ENCODE data around the gene PTGIR.

Gene PTGIR

GRCh38 chr19:46661020-46661731, 36.3 kb upstream of the PTGIR start, which contains the start of gene DACT3:
TSS of gene DACT3 (minus strand) at chr19:46661182. CDS start at chr19:46661064, 118 bp downstream.
- peak; percentile 100 for DNase-seq
- peaks cover 5% of the 10 kb centered on the region for H3K4me1 ChIP-seq (ENCODE audit: control insufficient read depth, low read depth, low read length)
- no peak within 1 kb of the TSS for H2AK5ac ChIP-seq (ENCODE audit: low read length)
- H2BK15ac ChIP-seq (replicated peaks; ENCODE audit: low read depth) = no peak within 1 kb of the TSS
- H3K27ac ChIP-seq (ENCODE audit: low read depth, low read length) = no peak within 1 kb of the TSS
- H4K5ac ChIP-seq (ENCODE audit: low read length) = no peak within 1 kb of the TSS
- H3K4ac ChIP-seq (ENCODE audit: low read depth, low read length) = no peak within 1 kb of the TSS
- no peaks in the 10 kb centered on the region for H3K79me2 ChIP-seq (ENCODE audit: control insufficient read depth, insufficient read depth, low read length)
- H3K4me2 ChIP-seq (ENCODE audit: low read length) = peak within 1 kb of the TSS; percentile 66
- H3K56ac ChIP-seq (ENCODE audit: low read length) = peak within 1 kb of the TSS; percentile 76
- no peaks in the 10 kb centered on the region for H3K27me3 ChIP-seq (ENCODE audit: insufficient read depth, low read length, poor library complexity)
- H3K23ac ChIP-seq (ENCODE audit: low read length) = no peak within 1 kb of the TSS
- no CpG with 5 or more reads among the region's 61 CpGs for WGBS (ENCODE audit: extremely low coverage, insufficient coverage, low lambda C conversion rate)
- peak within 1 kb of the TSS; percentile 49 for H3K9ac ChIP-seq (ENCODE audit: low read length)
- no peaks in the 10 kb centered on the region for H3K36me3 ChIP-seq (ENCODE audit: control insufficient read depth, insufficient read depth, low read length)
- peak within 1 kb of the TSS; percentile 19 for H3K18ac ChIP-seq (ENCODE audit: low read length)
- no peak within 1 kb of the TSS for H4K8ac ChIP-seq (ENCODE audit: low read depth, low read length)
- no peak within 1 kb of the TSS for H2BK5ac ChIP-seq (ENCODE audit: low read length)
- H3K79me1 ChIP-seq (ENCODE audit: low read length) = no peaks in the 10 kb centered on the region
- H3K4me3 ChIP-seq (ENCODE audit: low read length) = peak within 1 kb of the TSS; percentile 40
- no peak within 1 kb of the TSS for H2BK120ac ChIP-seq (ENCODE audit: low read depth, low read length)

DNA sequence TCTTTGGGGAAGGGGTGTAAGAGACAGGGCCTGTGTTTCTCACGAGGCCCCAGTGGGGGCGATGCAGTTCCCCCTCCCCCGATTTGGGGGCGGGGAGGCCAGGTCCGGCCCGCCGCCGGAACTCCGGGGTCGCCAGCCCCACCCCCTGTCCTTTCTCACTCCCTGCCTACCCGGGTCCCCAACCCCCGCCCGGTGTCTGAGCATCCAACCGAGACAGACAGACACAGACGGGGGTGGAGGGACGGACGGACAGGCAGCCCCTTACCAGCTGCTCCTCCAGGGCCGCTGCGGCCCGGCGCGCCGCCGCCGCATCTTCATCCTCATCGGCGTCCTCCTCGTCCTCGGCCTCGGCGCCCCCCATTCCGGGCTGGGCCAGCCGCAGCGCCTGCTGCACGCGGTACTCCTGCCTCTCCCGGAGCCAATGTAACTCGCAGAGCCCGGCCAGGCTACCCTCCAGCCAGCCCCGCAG, 35.7 kb upstream of the PTGIR start:
- Histone ChIP-seq H2BK15ac (replicated peaks; ENCODE audit: low read depth) (no peak overlapping the region), H3K36me3 (ENCODE audit: control insufficient read depth, insufficient read depth, low read length) (no peaks in the 10 kb centered on the region), H2AK5ac (ENCODE audit: low read length) (no peak overlapping the region), H3K4me3 (ENCODE audit: low read length) (peak overlapping the region; percentile 40), H4K5ac (ENCODE audit: low read length) (no peak overlapping the region), H2BK5ac (ENCODE audit: low read length) (no peak overlapping the region), H3K23ac (ENCODE audit: low read length) (no peak overlapping the region), H3K27ac (ENCODE audit: low read depth, low read length) (no peak overlapping the region), H4K8ac (ENCODE audit: low read depth, low read length) (no peak overlapping the region), H3K56ac (ENCODE audit: low read length) (peak overlapping the region; percentile 76), H3K79me1 (ENCODE audit: low read length) (no peaks in the 10 kb centered on the region), H3K4ac (ENCODE audit: low read depth, low read length) (no peak overlapping the region), H3K27me3 (ENCODE audit: insufficient read depth, low read length, poor library complexity) (no peaks in the 10 kb centered on the region), H2BK120ac (ENCODE audit: low read depth, low read length) (no peak overlapping the region), H3K4me1 (ENCODE audit: control insufficient read depth, low read depth, low read length) (peaks cover 5% of the 10 kb centered on the region), H3K4me2 (ENCODE audit: low read length) (peak overlapping the region; percentile 63), H3K9ac (ENCODE audit: low read length) (peak overlapping the region; percentile 49), H3K79me2 (ENCODE audit: control insufficient read depth, insufficient read depth, low read length) (no peaks in the 10 kb centered on the region), H3K18ac (ENCODE audit: low read length) (peak overlapping the region; percentile 19)
- DNase-seq = no peak
- no CpG with 5 or more reads among the region's 40 CpGs for WGBS (ENCODE audit: extremely low coverage, insufficient coverage, low lambda C conversion rate)

GRCh38 chr19:46660008-46660517, 35.2 kb upstream of the PTGIR start:
- Histone ChIP-seq H3K79me1 (ENCODE audit: low read length) (no peaks in the 10 kb centered on the region), H2BK15ac (replicated peaks; ENCODE audit: low read depth) (no peak overlapping the region), H3K9ac (ENCODE audit: low read length) (peak overlapping the region; percentile 51), H4K8ac (ENCODE audit: low read depth, low read length) (no peak overlapping the region), H3K23ac (ENCODE audit: low read length) (peak overlapping the region; percentile 85), H3K79me2 (ENCODE audit: control insufficient read depth, insufficient read depth, low read length) (no peaks in the 10 kb centered on the region), H3K56ac (ENCODE audit: low read length) (peak overlapping the region; percentile 74), H3K36me3 (ENCODE audit: control insufficient read depth, insufficient read depth, low read length) (no peaks in the 10 kb centered on the region), H4K5ac (ENCODE audit: low read length) (no peak overlapping the region), H3K27ac (ENCODE audit: low read depth, low read length) (no peak overlapping the region), H2AK5ac (ENCODE audit: low read length) (no peak overlapping the region), H2BK5ac (ENCODE audit: low read length) (no peak overlapping the region), H3K4me2 (ENCODE audit: low read length) (peak overlapping the region; percentile 66), H3K4me1 (ENCODE audit: control insufficient read depth, low read depth, low read length) (peaks cover 5% of the 10 kb centered on the region), H3K18ac (ENCODE audit: low read length) (no peak overlapping the region), H2BK120ac (ENCODE audit: low read depth, low read length) (no peak overlapping the region), H3K4me3 (ENCODE audit: low read length) (peak overlapping the region; percentile 10), H3K27me3 (ENCODE audit: insufficient read depth, low read length, poor library complexity) (no peaks in the 10 kb centered on the region), H3K4ac (ENCODE audit: low read depth, low read length) (no peak overlapping the region)
- peak; percentile 84 for DNase-seq
- WGBS (ENCODE audit: extremely low coverage, insufficient coverage, low lambda C conversion rate) = no CpG with 5 or more reads among the region's 14 CpGs

DNA sequence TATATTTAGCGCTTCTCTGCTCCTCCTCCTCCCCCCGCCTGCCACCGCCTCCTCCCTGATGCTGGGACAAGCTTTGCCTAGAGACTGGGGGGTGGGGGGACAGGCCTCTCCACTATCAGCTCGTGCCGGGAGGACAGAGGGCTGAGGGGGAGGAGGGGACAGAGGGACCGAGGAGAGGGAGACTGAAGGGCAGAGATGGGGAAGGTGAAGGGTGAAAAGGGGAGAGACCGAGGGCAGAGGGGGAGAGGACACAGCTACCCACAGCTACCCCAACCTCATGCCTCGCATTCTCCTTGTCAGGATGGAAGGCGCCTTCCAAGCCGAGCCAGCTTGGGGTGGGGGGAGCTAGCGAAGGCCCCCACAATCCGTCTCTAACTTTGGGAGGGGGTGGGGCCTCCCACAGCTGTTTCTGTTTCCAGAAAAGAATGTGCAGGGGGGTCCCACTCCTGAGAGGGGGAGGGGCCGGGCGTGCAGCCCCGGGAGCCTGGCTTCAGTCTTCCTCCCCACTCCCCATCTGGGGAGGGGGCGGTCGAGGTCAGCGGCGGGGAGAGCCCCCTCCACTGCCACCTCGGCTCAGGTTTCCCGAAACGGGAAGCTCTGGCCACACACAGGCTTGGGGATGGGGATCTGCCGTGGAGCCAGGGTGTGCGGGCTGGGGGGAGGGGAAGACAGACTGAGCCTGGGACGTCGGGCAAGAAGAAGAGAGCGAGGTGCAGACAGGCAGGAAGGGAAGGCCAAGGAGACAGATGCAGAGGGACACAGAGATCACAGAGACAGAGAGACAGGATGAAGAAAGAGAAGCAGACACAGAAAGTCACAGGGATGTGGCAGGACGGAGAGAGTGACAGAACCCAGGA, 34.5 kb upstream of the PTGIR start:
- Histone ChIP-seq H3K18ac (ENCODE audit: low read length) (peak overlapping the region; percentile 6), H2BK120ac (ENCODE audit: low read depth, low read length) (no peak overlapping the region), H3K4ac (ENCODE audit: low read depth, low read length) (no peak overlapping the region), H3K36me3 (ENCODE audit: control insufficient read depth, insufficient read depth, low read length) (no peaks in the 10 kb centered on the region), H3K4me1 (ENCODE audit: control insufficient read depth, low read depth, low read length) (peaks cover 5% of the 10 kb centered on the region), H3K23ac (ENCODE audit: low read length) (peak overlapping the region; percentile 85), H3K27me3 (ENCODE audit: insufficient read depth, low read length, poor library complexity) (no peaks in the 10 kb centered on the region), H2AK5ac (ENCODE audit: low read length) (no peak overlapping the region), H3K79me2 (ENCODE audit: control insufficient read depth, insufficient read depth, low read length) (no peaks in the 10 kb centered on the region), H4K5ac (ENCODE audit: low read length) (no peak overlapping the region), H2BK15ac (replicated peaks; ENCODE audit: low read depth) (no peak overlapping the region), H2BK5ac (ENCODE audit: low read length) (no peak overlapping the region), H3K4me3 (ENCODE audit: low read length) (peak overlapping the region; percentile 5), H3K4me2 (ENCODE audit: low read length) (peak overlapping the region; percentile 66), H3K27ac (ENCODE audit: low read depth, low read length) (no peak overlapping the region), H3K79me1 (ENCODE audit: low read length) (no peaks in the 10 kb centered on the region), H3K56ac (ENCODE audit: low read length) (peak overlapping the region; percentile 74), H4K8ac (ENCODE audit: low read depth, low read length) (no peak overlapping the region), H3K9ac (ENCODE audit: low read length) (peak overlapping the region; percentile 51)
- WGBS (ENCODE audit: extremely low coverage, insufficient coverage, low lambda C conversion rate) = no CpG with 5 or more reads among the region's 28 CpGs
- DNase-seq = peak; percentile 73

- Histone ChIP-seq H3K79me2 (ENCODE audit: control insufficient read depth, insufficient read depth, low read length) (no peaks in the 10 kb centered on the region), H3K9ac (ENCODE audit: low read length) (no peak overlapping the region), H2BK120ac (ENCODE audit: low read depth, low read length) (no peak overlapping the region), H3K4me2 (ENCODE audit: low read length) (no peak overlapping the region), H2AK5ac (ENCODE audit: low read length) (no peak overlapping the region), H3K23ac (ENCODE audit: low read length) (no peak overlapping the region), H3K56ac (ENCODE audit: low read length) (no peak overlapping the region), H3K4ac (ENCODE audit: low read depth, low read length) (no peak overlapping the region), H3K27ac (ENCODE audit: low read depth, low read length) (no peak overlapping the region), H3K4me3 (ENCODE audit: low read length) (no peak overlapping the region), H3K18ac (ENCODE audit: low read length) (no peak overlapping the region), H4K8ac (ENCODE audit: low read depth, low read length) (no peak overlapping the region), H3K36me3 (ENCODE audit: control insufficient read depth, insufficient read depth, low read length) (no peaks in the 10 kb centered on the region), H3K79me1 (ENCODE audit: low read length) (no peaks in the 10 kb centered on the region), H3K4me1 (ENCODE audit: control insufficient read depth, low read depth, low read length) (peaks cover 2% of the 10 kb centered on the region), H2BK15ac (replicated peaks; ENCODE audit: low read depth) (no peak overlapping the region), H3K27me3 (ENCODE audit: insufficient read depth, low read length, poor library complexity) (no peaks in the 10 kb centered on the region), H4K5ac (ENCODE audit: low read length) (no peak overlapping the region), H2BK5ac (ENCODE audit: low read length) (no peak overlapping the region)
- DNase-seq = no peak
- WGBS (ENCODE audit: extremely low coverage, insufficient coverage, low lambda C conversion rate) = no CpG with 5 or more reads among the region's 5 CpGs
Observed at GRCh38 chr19:46656541-46656940, 31.7 kb upstream of the PTGIR start.
